GM19025 (cell line): ENCODE measurements around the gene ACBD6.
"Not testable (repeated sequence)": the region's sequence is repeated elsewhere in the genome, so short reads cannot be mapped to it uniquely, and the experiment has no call there.

Source experiments
- ATAC-seq: cut with Tn5 transposase; IDR thresholded peaks from one replicate; pipeline ENCODE4 v1.9.1; 2021; ENCODE audit warnings: mild to moderate bottlenecking, low read depth, moderate library complexity; ENCODE audit not compliant: unreplicated experiment

ACBD6 gene

GRCh38 chr1:180497826-180498225 is 4.6 kb downstream of the ACBD6 start:
- no peak for ATAC-seq

GRCh38 chr1:180494370-180494769 is 8.0 kb downstream of the ACBD6 start:
- no peak for ATAC-seq

GRCh38 chr1:180489976-180490375 is 12.4 kb downstream of the ACBD6 start:
- ATAC-seq = no peak

- no peak for ATAC-seq
These were observed 13.1 kb downstream of the ACBD6 start for GRCh38 chr1:180489313-180489712.

- no peak for ATAC-seq
These were observed 13.7 kb downstream of the ACBD6 start for GRCh38 chr1:180488661-180489060.

GRCh38 chr1:180486092-180486491 is 16.3 kb downstream of the ACBD6 start:
- no peak for ATAC-seq

GRCh38 chr1:180484490-180484889 is 17.9 kb downstream of the ACBD6 start:
- ATAC-seq = no peak

- no peak for ATAC-seq
These were observed 19.7 kb downstream of the ACBD6 start for GRCh38 chr1:180482425-180483275.

GRCh38 chr1:180470031-180470430 is 32.3 kb downstream of the ACBD6 start:
- no peak for ATAC-seq

GRCh38 chr1:180468311-180468710 is 34.1 kb downstream of the ACBD6 start:
- no peak for ATAC-seq

- ATAC-seq = no peak
These were observed 40.3 kb downstream of the ACBD6 start for GRCh38 chr1:180462102-180462501.

GRCh38 chr1:180461682-180462081 is 40.7 kb downstream of the ACBD6 start:
- not testable (repeated sequence) for ATAC-seq

- no peak for ATAC-seq
These were observed 43.6 kb downstream of the ACBD6 start for GRCh38 chr1:180458807-180459206.

- no peak for ATAC-seq
These were observed 46.2 kb downstream of the ACBD6 start for GRCh38 chr1:180456191-180456590.

- ATAC-seq = no peak
These were observed 50.9 kb downstream of the ACBD6 start for GRCh38 chr1:180451504-180451903.

- no peak for ATAC-seq
These were observed 57.9 kb downstream of the ACBD6 start for GRCh38 chr1:180444522-180444921.

- no peak for ATAC-seq
These were observed 62.0 kb downstream of the ACBD6 start for GRCh38 chr1:180440335-180440734.

- ATAC-seq = no peak
These were observed 66.8 kb downstream of the ACBD6 start for GRCh38 chr1:180435566-180435965.

- ATAC-seq = no peak
These were observed 68.5 kb downstream of the ACBD6 start for GRCh38 chr1:180433873-180434272.

GRCh38 chr1:180431683-180432082 is 70.7 kb downstream of the ACBD6 start:
- ATAC-seq = no peak

- no peak for ATAC-seq
These were observed 73.3 kb downstream of the ACBD6 start for GRCh38 chr1:180428782-180429695.
